Measurements from ENCODE around the gene PRSS48.
"Not testable (repeated sequence)": the region's sequence is repeated elsewhere in the genome, so short reads cannot be mapped to it uniquely, and the experiment has no call there.

The PRSS48 gene

DNA sequence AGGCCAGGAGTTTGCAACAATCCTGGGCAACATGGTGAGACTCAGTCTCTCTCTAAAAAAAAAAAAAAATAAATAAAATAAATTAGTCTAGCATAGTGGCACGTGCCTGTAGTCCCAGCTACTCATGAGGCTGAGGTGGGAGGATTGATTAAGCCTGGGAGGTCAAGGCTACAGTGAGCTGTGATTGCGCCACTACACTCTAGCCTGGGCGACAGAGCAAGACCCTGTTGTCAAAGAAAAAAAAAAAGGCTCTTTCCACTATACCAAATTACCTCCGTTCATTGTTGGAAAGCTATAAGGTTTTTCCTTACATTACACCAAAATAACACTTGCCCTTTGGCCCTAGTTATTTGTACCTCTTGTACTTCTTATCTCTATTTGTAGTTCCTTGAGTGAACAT lies 9.9 kb upstream of the PRSS48 start:
- no peaks in the 10 kb centered on the region for H3K9me3 ChIP-seq (ENCODE audit: insufficient read depth, low read depth, low read length)

DNA sequence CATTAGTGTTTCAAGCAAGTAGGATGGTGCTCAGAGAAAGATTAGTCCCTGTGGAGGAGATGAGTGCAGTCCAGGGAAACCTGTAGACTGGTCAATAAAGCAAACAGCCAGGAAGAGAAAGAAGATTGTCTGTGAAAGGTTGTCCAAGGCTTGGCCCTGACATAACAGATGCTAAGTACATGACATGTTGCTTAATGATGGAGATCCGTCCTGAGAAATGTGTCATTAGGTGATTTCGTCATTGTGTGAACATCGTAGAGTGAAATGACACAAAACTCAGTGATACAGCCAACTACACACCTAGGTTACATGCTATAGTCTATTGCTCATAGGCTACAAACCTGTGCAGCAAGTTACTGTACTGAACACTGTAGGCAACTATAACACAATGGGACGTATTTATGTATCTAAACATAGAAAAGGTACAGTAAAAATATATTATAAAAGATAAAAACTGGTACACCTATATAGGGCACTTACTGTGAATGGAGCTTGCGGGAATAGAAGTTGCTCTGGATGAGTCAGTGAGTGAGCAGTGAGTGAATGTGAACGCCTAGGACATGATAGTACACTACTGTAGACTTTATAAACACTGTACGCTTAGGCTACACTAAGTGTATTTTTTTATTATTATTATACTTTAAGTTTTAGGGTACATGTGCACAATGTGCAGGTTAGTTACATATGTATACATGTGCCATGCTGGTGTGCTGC lies 9.0 kb upstream of the PRSS48 start:
- Histone ChIP-seq H3K4me3 (ENCODE audit: low read length, poor library complexity, severe bottlenecking) (no peak overlapping the region), H2AFZ (ENCODE audit: low read length) (no peak overlapping the region), H3F3A (ENCODE audit: low read depth) (no peaks in the 10 kb centered on the region), H3K9ac (ENCODE audit: low read depth, low read length, poor library complexity, severe bottlenecking) (no peak overlapping the region), H3K4me1 (ENCODE audit: insufficient read depth, low read length, poor library complexity, severe bottlenecking) (no peaks in the 10 kb centered on the region), H4K20me1 (ENCODE audit: insufficient read depth, low read length, poor library complexity, severe bottlenecking) (no peaks in the 10 kb centered on the region), H3K36me3 (ENCODE audit: insufficient read depth, low read length) (no peaks in the 10 kb centered on the region), H3K4me2 (ENCODE audit: low read depth, low read length, poor library complexity, severe bottlenecking) (no peak overlapping the region), H3K79me2 (ENCODE audit: insufficient read depth, low read length) (no peaks in the 10 kb centered on the region), H3K27me3 (ENCODE audit: insufficient read depth, low read length, poor library complexity, severe bottlenecking) (no peaks in the 10 kb centered on the region), H3K9me3 (ENCODE audit: insufficient read depth, low read depth, low read length) (no peaks in the 10 kb centered on the region), H3K9me2 (replicated peaks; ENCODE audit: low read depth, low read length) (no peaks in the 10 kb centered on the region)
- TF ChIP-seq, protein P1, sequence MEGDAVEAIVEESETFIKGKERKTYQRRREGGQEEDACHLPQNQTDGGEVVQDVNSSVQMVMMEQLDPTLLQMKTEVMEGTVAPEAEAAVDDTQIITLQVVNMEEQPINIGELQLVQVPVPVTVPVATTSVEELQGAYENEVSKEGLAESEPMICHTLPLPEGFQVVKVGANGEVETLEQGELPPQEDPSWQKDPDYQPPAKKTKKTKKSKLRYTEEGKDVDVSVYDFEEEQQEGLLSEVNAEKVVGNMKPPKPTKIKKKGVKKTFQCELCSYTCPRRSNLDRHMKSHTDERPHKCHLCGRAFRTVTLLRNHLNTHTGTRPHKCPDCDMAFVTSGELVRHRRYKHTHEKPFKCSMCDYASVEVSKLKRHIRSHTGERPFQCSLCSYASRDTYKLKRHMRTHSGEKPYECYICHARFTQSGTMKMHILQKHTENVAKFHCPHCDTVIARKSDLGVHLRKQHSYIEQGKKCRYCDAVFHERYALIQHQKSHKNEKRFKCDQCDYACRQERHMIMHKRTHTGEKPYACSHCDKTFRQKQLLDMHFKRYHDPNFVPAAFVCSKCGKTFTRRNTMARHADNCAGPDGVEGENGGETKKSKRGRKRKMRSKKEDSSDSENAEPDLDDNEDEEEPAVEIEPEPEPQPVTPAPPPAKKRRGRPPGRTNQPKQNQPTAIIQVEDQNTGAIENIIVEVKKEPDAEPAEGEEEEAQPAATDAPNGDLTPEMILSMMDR (conservative IDR thresholded peaks at IDR 0.05; ENCODE audit: low read length), result no peak
- no peak for TF ChIP-seq EZH2phosphoT487 (IDR thresholded peaks at IDR 0.05; ENCODE audit: borderline replicate concordance)

More for the DNA sequence above, 9.9 kb upstream of the PRSS48 start:
- Histone ChIP-seq H4K20me1 (ENCODE audit: insufficient read depth, low read length, poor library complexity, severe bottlenecking) (no peaks in the 10 kb centered on the region), H3F3A (ENCODE audit: low read depth) (no peaks in the 10 kb centered on the region), H3K4me2 (ENCODE audit: low read depth, low read length, poor library complexity, severe bottlenecking) (no peak overlapping the region), H3K4me3 (ENCODE audit: low read length, poor library complexity, severe bottlenecking) (no peak overlapping the region), H2AFZ (ENCODE audit: low read length) (no peak overlapping the region), H3K27me3 (ENCODE audit: insufficient read depth, low read length, poor library complexity, severe bottlenecking) (no peaks in the 10 kb centered on the region), H3K4me1 (ENCODE audit: insufficient read depth, low read length, poor library complexity, severe bottlenecking) (no peaks in the 10 kb centered on the region), H3K36me3 (ENCODE audit: insufficient read depth, low read length) (no peaks in the 10 kb centered on the region), H3K9ac (ENCODE audit: low read depth, low read length, poor library complexity, severe bottlenecking) (no peak overlapping the region), H3K9me2 (replicated peaks; ENCODE audit: low read depth, low read length) (no peaks in the 10 kb centered on the region), H3K79me2 (ENCODE audit: insufficient read depth, low read length) (no peaks in the 10 kb centered on the region)
- TF ChIP-seq EZH2phosphoT487 (IDR thresholded peaks at IDR 0.05; ENCODE audit: borderline replicate concordance), result no peak
- TF ChIP-seq, protein P1 (conservative IDR thresholded peaks at IDR 0.05; ENCODE audit: low read length), result no peak

DNA sequence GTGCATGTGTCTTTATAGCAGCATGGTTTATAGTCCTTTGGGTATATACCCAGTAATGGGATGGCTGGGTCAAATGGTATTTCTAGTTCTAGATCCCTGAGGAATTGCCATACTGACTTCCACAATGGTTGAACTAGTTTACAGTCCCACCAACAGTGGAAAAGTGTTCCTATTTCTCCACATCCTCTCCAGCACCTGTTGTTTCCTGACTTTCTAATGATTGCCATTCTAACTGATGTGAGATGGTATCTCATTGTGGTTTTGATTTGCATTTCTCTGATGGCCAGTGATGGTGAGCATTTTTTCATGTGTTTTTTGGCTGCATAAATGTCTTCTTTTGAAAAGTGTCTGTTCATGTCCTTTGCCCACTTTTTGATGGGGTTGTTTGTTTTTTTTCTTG lies 8.1 kb upstream of the PRSS48 start:
- not testable (repeated sequence) for H3F3A ChIP-seq (ENCODE audit: low read depth); H3K9ac ChIP-seq (ENCODE audit: low read depth, low read length, poor library complexity, severe bottlenecking); H3K4me2 ChIP-seq (ENCODE audit: low read depth, low read length, poor library complexity, severe bottlenecking); H3K4me1 ChIP-seq (ENCODE audit: insufficient read depth, low read length, poor library complexity, severe bottlenecking); H2AFZ ChIP-seq (ENCODE audit: low read length); H3K79me2 ChIP-seq (ENCODE audit: insufficient read depth, low read length); H3K4me3 ChIP-seq (ENCODE audit: low read length, poor library complexity, severe bottlenecking); H4K20me1 ChIP-seq (ENCODE audit: insufficient read depth, low read length, poor library complexity, severe bottlenecking); H3K27me3 ChIP-seq (ENCODE audit: insufficient read depth, low read length, poor library complexity, severe bottlenecking); H3K9me2 ChIP-seq (replicated peaks; ENCODE audit: low read depth, low read length); H3K9me3 ChIP-seq (ENCODE audit: insufficient read depth, low read depth, low read length); H3K36me3 ChIP-seq (ENCODE audit: insufficient read depth, low read length)
